Measurements from ENCODE around the gene TAS2R40. TPM values are rescaled to one million over a fixed set of nuclear protein-coding genes. Genes with fewer than 3 reads are reported as not detected.
"Not testable (repeated sequence)": the region's sequence is repeated elsewhere in the genome, so short reads cannot be mapped to it uniquely, and the experiment has no call there.

Gene TAS2R40
- not detected for polyA plus RNA-seq (2013, experiment 1 of 2; ENCODE audit: insufficient read length)
- not detected for polyA plus RNA-seq (2013, experiment 2 of 2; ENCODE audit: insufficient read length)

- no peak for DNase-seq
These were observed at the start of gene TAS2R40 for GRCh38 chr7:143221737-143222136. Gene TAS2R40 (plus strand): TSS chr7:143222037. CDS start chr7:143222079, 42 bp downstream.

- DNase-seq, result no peak
These were observed 49.5 kb upstream of the TAS2R40 start for GRCh38 chr7:143172354-143172753.

GRCh38 chr7:143176128-143176527 is 45.7 kb upstream of the TAS2R40 start:
- no peak for DNase-seq

- no peak for DNase-seq
These were observed 44.3 kb upstream of the TAS2R40 start for GRCh38 chr7:143177374-143178119.

GRCh38 chr7:143180771-143181170 is 41.1 kb upstream of the TAS2R40 start:
- DNase-seq, result not testable (repeated sequence)

GRCh38 chr7:143181349-143181748 is 40.5 kb upstream of the TAS2R40 start:
- no peak for DNase-seq

- DNase-seq, result no peak
These were observed 38.8 kb upstream of the TAS2R40 start, which contains the start of gene TAS2R39 for GRCh38 chr7:143183024-143183423. Gene TAS2R39 (plus strand): TSS chr7:143183419. CDS start chr7:143183419, 0 bp downstream.

GRCh38 chr7:143185551-143185950 is 36.3 kb upstream of the TAS2R40 start:
- DNase-seq, result no peak

GRCh38 chr7:143188994-143189393 is 32.8 kb upstream of the TAS2R40 start:
- DNase-seq, result no peak

GRCh38 chr7:143193880-143194279 is 28.0 kb upstream of the TAS2R40 start:
- DNase-seq, result no peak

- DNase-seq, result no peak
These were observed 22.8 kb upstream of the TAS2R40 start for GRCh38 chr7:143199040-143199439.

- DNase-seq, result no peak
These were observed 19.7 kb upstream of the TAS2R40 start for GRCh38 chr7:143202161-143202560.

- no peak for DNase-seq
These were observed 18.5 kb upstream of the TAS2R40 start for GRCh38 chr7:143203386-143203785.

- DNase-seq, result no peak
These were observed 16.1 kb upstream of the TAS2R40 start for GRCh38 chr7:143205560-143206293.

GRCh38 chr7:143210541-143210940 is 11.3 kb upstream of the TAS2R40 start:
- no peak for DNase-seq

- not testable (repeated sequence) for DNase-seq
These were observed 8.4 kb upstream of the TAS2R40 start for GRCh38 chr7:143213478-143213877.

- peak; percentile 82 for DNase-seq
These were observed 6.8 kb upstream of the TAS2R40 start for GRCh38 chr7:143214789-143215679.

- peak; percentile 27 for DNase-seq
These were observed 5.7 kb upstream of the TAS2R40 start for GRCh38 chr7:143216151-143216550.

- no peak for DNase-seq
These were observed 5.2 kb upstream of the TAS2R40 start for GRCh38 chr7:143216686-143217085.

- DNase-seq, result no peak
These were observed 4.0 kb upstream of the TAS2R40 start for GRCh38 chr7:143217806-143218205.

- no peak for DNase-seq
These were observed 551 bp upstream of the TAS2R40 start for GRCh38 chr7:143221286-143221685.

- DNase-seq, result no peak
These were observed 945 bp downstream of the TAS2R40 start for GRCh38 chr7:143222782-143223181.

GRCh38 chr7:143223784-143224183 is 1.9 kb downstream of the TAS2R40 start:
- no peak for DNase-seq

Data from fibroblast of skin of scalp (primary cell).